Effector memory CD8-positive, alpha-beta T cell (primary cell): ENCODE results near the gene SPRED3.
"Not testable (repeated sequence)": the region's sequence is repeated elsewhere in the genome, so short reads cannot be mapped to it uniquely, and the experiment has no call there.

Experiments used
- ATAC-seq: fragments of 150-1000 bp; cut with Tn5 transposase; replicated peaks from 2 replicates; pipeline ENCODE4 v1.10.0; 2021; ENCODE audit warnings: mild to moderate bottlenecking, moderate library complexity
- DNase-seq, 3 experiments: peaks; one replicate each; pipeline ENCODE4 v3.0.0; 2021
- H3K27ac Mint-ChIP-seq, 2 donors: one replicate each; pipeline ENCODE4 v1.8.0; 2022; ENCODE audit warnings: mild to moderate bottlenecking in 2 of 2, mixed read lengths in 2 of 2, moderate library complexity in 2 of 2
- H3K27me3 Mint-ChIP-seq, 2 donors: one replicate each; pipeline ENCODE4 v1.8.0; 2022; ENCODE audit warnings: mixed read lengths in 2 of 2
- H3K36me3 Mint-ChIP-seq: one replicate; pipeline ENCODE4 v1.8.0; 2022; ENCODE audit warnings: mild to moderate bottlenecking, moderate library complexity, mixed read lengths; ENCODE audit not compliant: insufficient read depth
- H3K4me1 Mint-ChIP-seq, 2 donors: one replicate each; pipeline ENCODE4 v1.8.0; 2022; ENCODE audit warnings: low read depth in 2 of 2, mixed read lengths in 2 of 2
- H3K4me3 Mint-ChIP-seq, 2 donors: one replicate each; pipeline ENCODE4 v1.8.0; 2022; ENCODE audit warnings: mild to moderate bottlenecking in 2 of 2, mixed read lengths in 2 of 2, moderate library complexity in 2 of 2
- H3K9me3 Mint-ChIP-seq, 2 donors: one replicate each; pipeline ENCODE4 v1.8.0; 2022; ENCODE audit warnings: mixed read lengths in 2 of 2

The SPRED3 gene

GRCh38 chr19:38361633-38362075 lies 26.8 kb upstream of the SPRED3 start:
- H3K4me1 Mint-ChIP-seq, result peaks cover 13 to 14% of the 10 kb centered on the region in 2 donors
- peaks cover 13 to 24% of the 10 kb centered on the region in 2 donors for H3K27me3 Mint-ChIP-seq
- H3K27ac Mint-ChIP-seq, result peak overlapping the region in 1 of 2 donors; percentile 49
- peaks cover 7% of the 10 kb centered on the region for H3K36me3 Mint-ChIP-seq
- no peaks in the 10 kb centered on the region for H3K9me3 Mint-ChIP-seq
- H3K4me3 Mint-ChIP-seq, result peak overlapping the region; percentile 70 to 77
- DNase-seq, result peak; percentile 29 to 39 (median 33)
- peak; percentile 75 for ATAC-seq

DNA sequence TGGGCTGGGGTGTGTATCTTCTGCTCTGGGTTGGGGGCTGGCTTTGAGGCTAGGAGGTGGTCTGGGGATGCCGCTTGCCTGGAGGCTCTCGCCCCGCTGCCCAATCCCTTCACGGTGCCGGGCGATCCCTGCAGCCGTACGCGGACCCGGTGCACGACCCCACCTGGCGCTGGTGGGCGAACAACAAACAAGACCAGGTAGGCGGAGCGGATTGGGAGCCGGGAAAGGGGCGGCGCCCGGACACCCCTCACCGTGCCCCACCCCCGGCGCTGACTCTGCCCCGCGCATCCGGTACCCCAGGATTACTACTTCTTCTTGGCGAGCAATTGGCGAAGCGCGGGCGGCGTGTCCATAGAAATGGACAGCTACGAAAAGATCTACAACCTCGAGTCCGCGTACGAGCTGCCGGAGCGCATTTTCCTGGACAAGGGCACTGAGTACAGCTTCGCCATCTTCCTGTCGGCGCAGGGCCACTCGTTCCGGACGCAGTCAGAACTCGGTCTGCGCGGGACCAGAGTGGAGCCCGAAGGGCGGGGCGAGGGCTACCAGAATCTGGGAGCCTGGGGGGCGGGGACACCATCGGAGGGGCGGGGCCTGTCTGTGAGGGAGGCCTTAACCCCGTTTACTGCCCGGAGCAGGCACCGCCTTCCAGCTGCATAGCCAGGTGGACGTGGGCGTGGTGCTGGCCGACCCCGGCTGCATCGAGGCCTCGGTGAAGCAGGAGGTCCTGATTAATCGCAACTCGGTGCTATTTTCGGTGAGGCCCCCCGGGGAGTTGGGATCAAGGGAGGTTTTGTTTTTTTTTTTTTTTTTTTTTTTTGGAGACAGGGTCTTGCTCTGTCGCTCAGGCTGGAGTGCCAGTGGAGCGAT lies 26.2 kb upstream of the SPRED3 start:
- H3K27me3 Mint-ChIP-seq, result peaks cover 13 to 23% of the 10 kb centered on the region in 2 donors
- H3K36me3 Mint-ChIP-seq, result peaks cover 7% of the 10 kb centered on the region
- peak; percentile 57 for ATAC-seq
- H3K9me3 Mint-ChIP-seq, result no peaks in the 10 kb centered on the region
- peaks cover 13 to 14% of the 10 kb centered on the region in 2 donors for H3K4me1 Mint-ChIP-seq
- H3K4me3 Mint-ChIP-seq, result peak overlapping the region; percentile 70 to 77
- H3K27ac Mint-ChIP-seq, result peak overlapping the region in 1 of 2 donors; percentile 63
- peak; percentile 29 to 38 (median 36) for DNase-seq

DNA sequence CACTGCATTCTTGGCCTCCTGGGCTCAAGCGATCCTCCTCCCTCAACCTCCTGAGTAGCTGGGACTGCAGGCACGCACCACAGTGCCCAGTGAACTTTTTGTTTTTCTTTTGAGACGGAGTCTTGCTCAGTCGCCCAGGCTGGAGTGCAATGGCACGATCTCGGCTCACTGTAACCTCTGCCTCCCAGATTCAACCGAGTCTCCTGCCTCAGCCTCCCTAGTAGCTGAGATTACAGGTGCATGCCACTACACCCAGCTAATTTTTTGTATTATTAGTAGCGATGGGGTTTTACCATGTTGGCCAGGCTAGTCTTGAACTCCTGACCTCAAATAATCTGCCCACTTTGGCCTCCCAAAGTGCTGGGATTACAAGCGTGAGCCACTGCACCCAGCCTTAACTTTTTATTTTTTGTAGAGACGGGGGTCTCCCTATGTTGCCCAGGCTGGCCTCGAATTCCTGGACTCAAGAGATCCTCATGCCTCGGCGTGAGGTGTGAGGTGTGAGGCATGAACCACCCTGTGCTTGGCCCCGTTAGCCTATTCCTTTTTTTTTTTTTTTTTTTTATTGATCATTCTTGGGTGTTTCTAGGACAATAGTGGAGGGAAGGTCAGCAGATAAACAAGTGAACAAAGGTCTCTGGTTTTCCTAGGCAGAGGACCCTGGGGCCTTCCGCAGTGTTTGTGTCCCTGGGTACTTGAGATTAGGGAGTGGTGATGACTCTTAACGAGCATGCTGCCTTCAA lies 25.4 kb upstream of the SPRED3 start:
- not testable (repeated sequence) for H3K9me3 Mint-ChIP-seq, DNase-seq, H3K36me3 Mint-ChIP-seq, ATAC-seq
- H3K4me3 Mint-ChIP-seq, result peak overlapping the region; percentile 70 to 77
- H3K4me1 Mint-ChIP-seq, result peaks cover 13 to 14% of the 10 kb centered on the region in 2 donors
- H3K27ac Mint-ChIP-seq, result peak overlapping the region in 1 of 2 donors; percentile 25
- H3K27me3 Mint-ChIP-seq, result peaks cover 13 to 31% of the 10 kb centered on the region in 2 donors

- ATAC-seq, result no peak
These were observed 21.5 kb upstream of the SPRED3 start for GRCh38 chr19:38367041-38367440.

GRCh38 chr19:38369584-38369983 lies 18.9 kb upstream of the SPRED3 start:
- no peak for ATAC-seq
- peaks cover 5% of the 10 kb centered on the region for H3K36me3 Mint-ChIP-seq
- no peak for DNase-seq
- H3K27me3 Mint-ChIP-seq, result peaks cover 5 to 36% of the 10 kb centered on the region in 2 donors
- H3K4me3 Mint-ChIP-seq, result no peak overlapping the region
- no peaks in the 10 kb centered on the region for H3K9me3 Mint-ChIP-seq
- no peak overlapping the region for H3K27ac Mint-ChIP-seq
- peaks cover 2 to 6% of the 10 kb centered on the region in 2 donors for H3K4me1 Mint-ChIP-seq

More at GRCh38 chr19:38367041-38367440, 21.5 kb upstream of the SPRED3 start:
- DNase-seq, result no peak
- Mint-ChIP-seq H3K4me1 (peaks cover under 1 to 3% of the 10 kb centered on the region in 2 donors), H3K9me3 (no peaks in the 10 kb centered on the region), H3K4me3 (no peak overlapping the region), H3K27ac (no peak overlapping the region), H3K27me3 (peaks cover 5 to 36% of the 10 kb centered on the region in 2 donors), H3K36me3 (no peaks in the 10 kb centered on the region)

DNA sequence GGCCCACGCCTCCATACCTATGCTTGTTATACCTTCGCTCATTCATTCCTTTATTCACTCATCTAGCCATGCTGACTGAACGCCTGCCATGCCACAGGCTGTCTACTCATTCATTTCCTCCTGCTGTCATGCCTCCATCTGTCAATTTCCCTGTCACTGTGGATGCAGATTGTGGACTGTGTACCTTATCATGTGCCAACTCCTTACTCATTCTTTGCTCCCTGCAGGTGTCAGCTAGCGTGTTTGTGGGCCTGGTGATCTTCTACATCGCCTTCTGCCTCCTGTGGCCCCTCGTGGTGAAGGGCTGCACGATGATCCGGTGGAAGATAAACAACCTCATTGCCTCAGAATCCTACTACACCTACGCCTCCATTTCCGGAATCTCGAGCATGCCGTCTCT lies 18.2 kb upstream of the SPRED3 start:
- Mint-ChIP-seq H3K9me3 (no peaks in the 10 kb centered on the region), H3K4me1 (peaks cover 9 to 13% of the 10 kb centered on the region in 2 donors), H3K4me3 (no peak overlapping the region), H3K36me3 (peaks cover 10% of the 10 kb centered on the region), H3K27me3 (peaks cover 5 to 36% of the 10 kb centered on the region in 2 donors), H3K27ac (no peak overlapping the region)
- ATAC-seq, result no peak
- no peak for DNase-seq

GRCh38 chr19:38371081-38371480 lies 17.4 kb upstream of the SPRED3 start:
- H3K9me3 Mint-ChIP-seq, result no peaks in the 10 kb centered on the region
- H3K36me3 Mint-ChIP-seq, result peaks cover 13% of the 10 kb centered on the region
- H3K4me1 Mint-ChIP-seq, result peaks cover 16 to 21% of the 10 kb centered on the region in 2 donors
- H3K27ac Mint-ChIP-seq, result no peak overlapping the region
- no peak for ATAC-seq
- peaks cover 5 to 34% of the 10 kb centered on the region in 2 donors for H3K27me3 Mint-ChIP-seq
- no peak for DNase-seq
- no peak overlapping the region for H3K4me3 Mint-ChIP-seq

- Mint-ChIP-seq H3K27me3 (peaks cover 5 to 13% of the 10 kb centered on the region in 2 donors), H3K4me1 (peaks cover 24 to 27% of the 10 kb centered on the region in 2 donors), H3K36me3 (peaks cover 33% of the 10 kb centered on the region), H3K27ac (peak overlapping the region; percentile 98 to 99), H3K4me3 (peak overlapping the region; percentile 98 to 100), H3K9me3 (no peaks in the 10 kb centered on the region)
- ATAC-seq (no peak), DNase-seq (no peak)
These were observed 14.6 kb upstream of the SPRED3 start for GRCh38 chr19:38373907-38374331.

GRCh38 chr19:38374332-38375097 lies 14.0 kb upstream of the SPRED3 start, which contains the start of gene PSMD8:
TSS of gene PSMD8 (plus strand) at chr19:38374571. CDS start at chr19:38374602, 31 bp downstream.
- Mint-ChIP-seq H3K9me3 (no peaks in the 10 kb centered on the region), H3K4me3 (peak within 1 kb of the TSS; percentile 98 to 100), H3K27me3 (peaks cover 2 to 13% of the 10 kb centered on the region in 2 donors), H3K36me3 (peaks cover 39% of the 10 kb centered on the region), H3K27ac (peak within 1 kb of the TSS; percentile 98 to 99), H3K4me1 (peaks cover 25 to 27% of the 10 kb centered on the region in 2 donors)
- ATAC-seq (peak; percentile 93), DNase-seq (peak; percentile 97 to 98 (median 98))

DNA sequence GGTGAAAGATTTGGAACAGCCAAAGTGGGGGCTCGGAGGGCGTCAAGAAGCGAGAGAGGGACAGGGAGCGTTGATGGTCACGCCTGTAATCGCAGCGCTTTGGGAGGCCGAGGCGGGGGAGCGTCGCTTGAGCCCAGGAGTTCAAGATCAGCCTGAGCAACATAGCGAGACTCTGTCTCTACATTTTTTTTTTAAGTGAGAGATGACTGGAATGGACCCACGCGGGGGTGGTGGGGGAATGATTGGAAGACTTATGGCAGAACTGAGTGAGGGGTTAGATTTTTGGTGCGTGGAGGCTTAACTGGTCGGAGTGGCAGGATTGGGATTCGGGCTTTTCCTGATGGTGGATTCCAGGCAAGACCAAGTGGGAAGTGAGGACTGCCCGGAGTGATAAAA lies 13.4 kb upstream of the SPRED3 start:
- peak overlapping the region; percentile 98 to 100 for H3K4me3 Mint-ChIP-seq
- peak overlapping the region; percentile 98 to 99 for H3K27ac Mint-ChIP-seq
- peaks cover 26 to 29% of the 10 kb centered on the region in 2 donors for H3K4me1 Mint-ChIP-seq
- no peaks in the 10 kb centered on the region for H3K9me3 Mint-ChIP-seq
- DNase-seq, result no peak
- peaks cover 0 to 9% of the 10 kb centered on the region in 2 donors for H3K27me3 Mint-ChIP-seq
- H3K36me3 Mint-ChIP-seq, result peaks cover 40% of the 10 kb centered on the region
- ATAC-seq, result no peak

DNA sequence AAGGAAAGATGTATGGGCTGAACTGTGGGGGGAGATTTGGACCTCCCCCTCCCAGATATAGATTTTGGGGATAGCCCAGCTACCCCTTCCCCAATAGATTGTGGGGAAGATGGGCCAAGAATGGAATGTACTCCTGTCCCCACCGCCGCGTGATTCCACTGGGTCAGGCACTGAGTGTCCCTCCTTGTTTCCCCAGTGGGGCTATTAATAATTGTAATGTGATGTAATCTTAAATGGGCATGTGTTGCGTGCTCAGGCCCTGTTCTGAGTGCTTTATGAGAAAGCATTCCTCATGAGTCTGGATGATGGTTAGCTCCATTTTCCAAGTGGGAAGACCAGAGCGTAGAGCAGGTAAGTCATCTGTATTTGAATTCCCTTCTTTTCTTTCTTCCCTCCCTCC lies 12.7 kb upstream of the SPRED3 start:
- peaks cover 28 to 31% of the 10 kb centered on the region in 2 donors for H3K4me1 Mint-ChIP-seq
- peak overlapping the region; percentile 98 to 100 for H3K4me3 Mint-ChIP-seq
- no peaks in the 10 kb centered on the region for H3K9me3 Mint-ChIP-seq
- ATAC-seq, result no peak
- H3K36me3 Mint-ChIP-seq, result peaks cover 46% of the 10 kb centered on the region
- peaks cover 0 to 2% of the 10 kb centered on the region in 2 donors for H3K27me3 Mint-ChIP-seq
- DNase-seq, result no peak
- H3K27ac Mint-ChIP-seq, result peak overlapping the region; percentile 98 to 99

DNA sequence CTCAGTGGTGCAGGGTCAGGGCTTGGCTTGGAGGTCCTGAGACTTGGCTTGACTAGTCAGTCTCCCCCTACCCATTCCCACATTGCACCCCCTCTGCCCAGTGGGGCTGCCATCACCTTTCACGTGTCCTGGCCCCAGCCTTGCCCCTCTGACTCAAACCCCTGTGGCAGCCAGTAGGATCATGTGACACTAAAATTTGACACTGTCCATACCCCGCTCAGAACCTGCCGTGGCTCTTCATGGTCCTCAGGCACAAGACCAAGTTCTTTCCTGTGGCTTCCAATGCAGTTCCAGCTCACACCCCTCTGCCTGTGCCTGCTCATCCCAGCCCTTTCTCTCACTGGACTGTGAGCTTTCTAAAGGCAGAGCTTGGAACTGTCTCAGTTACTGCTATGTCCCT lies 11.9 kb upstream of the SPRED3 start:
- peaks cover 53% of the 10 kb centered on the region for H3K36me3 Mint-ChIP-seq
- H3K27ac Mint-ChIP-seq, result peak overlapping the region in 1 of 2 donors; percentile 81
- ATAC-seq, result no peak
- H3K9me3 Mint-ChIP-seq, result no peaks in the 10 kb centered on the region
- H3K4me1 Mint-ChIP-seq, result peaks cover 28 to 31% of the 10 kb centered on the region in 2 donors
- H3K27me3 Mint-ChIP-seq, result no peaks in the 10 kb centered on the region
- peak overlapping the region; percentile 98 to 100 for H3K4me3 Mint-ChIP-seq
- DNase-seq, result no peak
